HepG2 (cell line): Measurements from ENCODE around the gene ESPNL. TPM values are rescaled to one million over a fixed set of nuclear protein-coding genes. Genes with fewer than 3 reads are reported as not detected.
A peak's percentile ranks its signal among the peaks of the same experiment; 100 is the strongest.

ENCODE experiments used
- ATAC-seq: fragments of 200-7000 bp; cut with Tn5 transposase; 3 replicates; pipeline ENCODE4 v1.9.1; 2020; ENCODE audit warnings: mild to moderate bottlenecking, moderate library complexity
- BruUV-seq: library from RNA; stranded (reverse); fragments of 400-500 nt; replicated peaks from 2 replicates; lab custom pipeline; 2021; lab: Mats Ljungman, UMichigan
- CTCF ChIA-PET: fragments of 300-600 bp; formaldehyde crosslinking; extraction: SDS; loops from one replicate; lab custom pipeline; 2021; ENCODE audit warnings: low total read pairs, inconsistent platforms, low intra/inter-chr PET ratio; lab: Yijun Ruan, JAX
- POLR2A ChIA-PET: fragments of 350-600 bp; sonication (Branson Sonifier 250); formaldehyde crosslinking; loops from one replicate; lab custom pipeline; 2020; ENCODE audit warnings: antibody characterized with exemption, inconsistent platforms; lab: Yijun Ruan, JAX
- DNase-seq: peaks from one replicate; pipeline ENCODE4 v3.0.0-alpha.2; 2015; ENCODE audit warnings: low spot score
- FAIRE-seq: peaks from 3 replicates; lab custom pipeline; 2011; peaks lifted over from hg19 to GRCh38; lab: Jason Lieb, UNC
- H2AFZ ChIP-seq: one replicate; pipeline ENCODE4 v1.6.1; 2011; ENCODE audit warnings: low read length, inconsistent platforms
- H3K27ac ChIP-seq: fragments of 300-600 bp; 3 replicates; pipeline ENCODE4 v1.8.0; 2011; ENCODE audit warnings: mixed run types, mild to moderate bottlenecking, mixed read lengths, low read length, inconsistent platforms; ENCODE audit not compliant: insufficient read depth; ENCODE audit errors: extremely low read length
- H3K27me3 ChIP-seq, 2 experiments: fragments of 200-600 bp in 1 of 2; 2 replicates in 1 of 2; 3 replicates in 1 of 2; pipeline versions ENCODE4 v1.6.0 to v1.8.0; 2011; ENCODE audit warnings: low read length in 2 of 2, mild to moderate bottlenecking in 2 of 2, moderate library complexity in 2 of 2, inconsistent platforms in 1 of 2; ENCODE audit not compliant: insufficient read depth in 2 of 2, control insufficient read depth in 1 of 2
- H3K36me3 ChIP-seq, 2 experiments: fragments of 200-600 bp in 1 of 2; replicated peaks in 1 of 2; 2 replicates in 1 of 2; 3 replicates in 1 of 2; pipeline versions ENCODE4 v1.5.1 to v1.8.0; 2011; ENCODE audit warnings: low read length in 2 of 2, inconsistent platforms in 1 of 2; ENCODE audit not compliant: insufficient read depth in 2 of 2, control insufficient read depth in 1 of 2
- H3K4me1 ChIP-seq: 2 replicates; pipeline ENCODE4 v1.5.1; 2012; ENCODE audit warnings: low read length, inconsistent platforms; ENCODE audit not compliant: insufficient read depth
- H3K4me2 ChIP-seq: 2 replicates; pipeline ENCODE4 v1.6.0; 2011; ENCODE audit warnings: low read depth, low read length, inconsistent platforms
- H3K4me3 ChIP-seq, 3 experiments: fragments of 200-600 bp in 1 of 3; sonication (generic), shearing (Covaris generic) in 1 of 3; replicated peaks in 1 of 3; 2 replicates each; pipeline ENCODE4 v1.5.1; 2011 to 2016; ENCODE audit warnings: low read length in 3 of 3, inconsistent platforms in 2 of 3, low read depth in 2 of 3, mild to moderate bottlenecking in 2 of 3, control low read depth in 1 of 3, mixed read lengths in 1 of 3; ENCODE audit not compliant: insufficient read depth in 1 of 3
- H3K79me2 ChIP-seq: one replicate; pipeline ENCODE4 v1.6.1; 2011; ENCODE audit warnings: low read length, inconsistent platforms; ENCODE audit not compliant: insufficient read depth
- H3K9ac ChIP-seq: 2 replicates; pipeline ENCODE4 v1.6.0; 2011; ENCODE audit warnings: mild to moderate bottlenecking, low read depth, low read length, inconsistent platforms; ENCODE audit not compliant: insufficient read depth
- H3K9me3 ChIP-seq: 2 replicates; pipeline ENCODE4 v1.5.1; 2012; ENCODE audit warnings: mild to moderate bottlenecking, low read length
- H4K20me1 ChIP-seq: 2 replicates; pipeline ENCODE4 v1.6.0; 2011; ENCODE audit warnings: inconsistent platforms, mild to moderate bottlenecking, low read length, moderate library complexity; ENCODE audit not compliant: insufficient read depth
- DNMT1 ChIP-seq: sonication (generic); formaldehyde crosslinking; IDR thresholded peaks from 2 replicates; pipeline ENCODE4 v1.5.1; 2020; ENCODE audit warnings: mild to moderate bottlenecking, missing genetic modification reagents
- POLR2AphosphoS2 ChIP-seq: IDR thresholded peaks from 2 replicates; pipeline ENCODE4 v1.6.1; 2011; ENCODE audit warnings: low read depth, low read length, improper control_type of control experiment
- ZNF143 ChIP-seq: sonication (generic); formaldehyde crosslinking; IDR thresholded peaks from 2 replicates; pipeline ENCODE4 v1.4.0; 2020; ENCODE audit warnings: missing genetic modification reagents
- ZNF180 ChIP-seq: sonication (generic); formaldehyde crosslinking; IDR thresholded peaks from 2 replicates; pipeline ENCODE4 v1.4.0; 2020; ENCODE audit warnings: low read depth, missing genetic modification reagents, borderline replicate concordance
- WGBS: methylation state at CpG from one replicate; pipeline ENCODE4 v1.1.6; 2017; ENCODE audit warnings: low lambda C conversion rate; 5-methylcytosine and 5-hydroxymethylcytosine counted together
- in situ Hi-C: cut with HindIII; loops from 2 replicates; pipeline ENCODE4 v1.10.0; 2017; ENCODE audit warnings: low pct_unique_long_range_greater_than_20kb; ENCODE audit not compliant: extremely low pct_ligation_motif_present
- intact Hi-C: fragments of 100-400 bp; cut with micrococcal nuclease; formaldehyde crosslinking; loops from one replicate; pipeline ENCODE4 v1.10.0; 2022; ENCODE audit not compliant: unreplicated experiment
- polyA plus RNA-seq, 8 experiments: library from polyadenylated mRNA; depleted of rRNA in 3 of 8; stranded (reverse) in 7 of 8; unstranded in 1 of 8; fragments of >200 nt; fragmentation: Illumina TruSeq in 4 of 8; extraction: Trizol in 4 of 8; gene quantifications; 2 replicates each; pipeline versions ENCODE4 v1.2.1 to v1.2.3, GENCODE V29; 2011 to 2016; ENCODE audit warnings: low read depth in 4 of 8, missing spikeins in 1 of 8, mixed read lengths in 1 of 8; ENCODE audit not compliant: insufficient read depth in 1 of 8
- total RNA-seq, 5 experiments: library from RNA; depleted of rRNA; stranded (reverse); fragments of >200 nt; fragmentation: Illumina TruSeq; extraction: Trizol; gene quantifications; 2 replicates each; pipeline ENCODE4 v1.2.3, GENCODE V29; 2016; ENCODE audit warnings: low read depth in 1 of 5
- TF ChIP-seq, protein P1 (sequence below): sonication (generic); formaldehyde crosslinking; IDR thresholded peaks from 2 replicates; pipeline ENCODE4 v1.4.0; 2020; ENCODE audit warnings: mild to moderate bottlenecking, missing genetic modification reagents

The ESPNL gene
- total and polyA plus RNA-seq, 2 of the 13 experiments (the other 11 are each of a cell fraction or from before 2014, with no cell fraction given) = 0.45 to 0.80 TPM

DNA sequence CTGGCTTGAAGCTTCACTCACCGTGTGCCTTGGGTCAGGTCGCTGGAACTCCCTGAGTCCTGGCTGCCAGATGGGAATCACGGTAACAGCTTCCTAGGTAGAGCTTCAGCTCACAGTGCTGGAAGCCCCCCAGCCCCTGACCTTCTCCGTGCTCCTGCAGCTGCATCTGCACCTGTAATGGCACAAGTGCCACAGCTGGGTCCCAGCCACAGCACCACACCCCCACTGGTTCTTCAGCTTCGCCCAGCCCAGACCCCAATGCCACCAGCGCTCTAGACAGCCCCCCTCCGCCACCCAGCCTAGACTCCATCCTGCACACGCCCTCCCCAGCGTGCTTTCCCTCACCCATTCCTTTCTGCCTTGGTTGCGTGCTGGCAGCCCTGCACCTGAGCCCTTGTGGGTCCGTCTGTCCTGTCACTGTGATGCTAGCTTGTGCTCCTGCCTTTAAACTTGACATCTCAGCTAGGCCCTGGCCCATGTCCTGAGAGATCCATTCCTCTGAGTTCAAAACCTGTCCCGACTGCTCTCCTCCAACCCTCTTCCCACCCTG, 7.6 kb upstream of the ESPNL start:
- H3K79me2 ChIP-seq = no peaks in the 10 kb centered on the region
- no peaks in the 10 kb centered on the region for H3K9me3 ChIP-seq
- FAIRE-seq (no peak), DNase-seq (no peak), ATAC-seq (no peak)
- WGBS = 96% methylated on average over 12 of the region's 12 CpGs
- no peak overlapping the region for H3K4me3 ChIP-seq
- no peaks in the 10 kb centered on the region for H3K27me3 ChIP-seq
- TF ChIP-seq ZNF180 (CRISPR knock-in tag) (no peak), DNMT1 (CRISPR knock-in tag) (0 out of 2 replicates have a peak, but pooled peaks have one; percentile 43), POLR2AphosphoS2 (0 out of 2 replicates have a peak, but pooled peaks have one; percentile 4), ZNF143 (CRISPR knock-in tag) (0 out of 2 replicates have a peak, but pooled peaks have one; percentile 31)
- TF ChIP-seq, protein P1, sequence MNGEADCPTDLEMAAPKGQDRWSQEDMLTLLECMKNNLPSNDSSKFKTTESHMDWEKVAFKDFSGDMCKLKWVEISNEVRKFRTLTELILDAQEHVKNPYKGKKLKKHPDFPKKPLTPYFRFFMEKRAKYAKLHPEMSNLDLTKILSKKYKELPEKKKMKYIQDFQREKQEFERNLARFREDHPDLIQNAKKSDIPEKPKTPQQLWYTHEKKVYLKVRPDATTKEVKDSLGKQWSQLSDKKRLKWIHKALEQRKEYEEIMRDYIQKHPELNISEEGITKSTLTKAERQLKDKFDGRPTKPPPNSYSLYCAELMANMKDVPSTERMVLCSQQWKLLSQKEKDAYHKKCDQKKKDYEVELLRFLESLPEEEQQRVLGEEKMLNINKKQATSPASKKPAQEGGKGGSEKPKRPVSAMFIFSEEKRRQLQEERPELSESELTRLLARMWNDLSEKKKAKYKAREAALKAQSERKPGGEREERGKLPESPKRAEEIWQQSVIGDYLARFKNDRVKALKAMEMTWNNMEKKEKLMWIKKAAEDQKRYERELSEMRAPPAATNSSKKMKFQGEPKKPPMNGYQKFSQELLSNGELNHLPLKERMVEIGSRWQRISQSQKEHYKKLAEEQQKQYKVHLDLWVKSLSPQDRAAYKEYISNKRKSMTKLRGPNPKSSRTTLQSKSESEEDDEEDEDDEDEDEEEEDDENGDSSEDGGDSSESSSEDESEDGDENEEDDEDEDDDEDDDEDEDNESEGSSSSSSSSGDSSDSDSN (CRISPR knock-in tag) = peak; percentile 26; the same call in 1 of the 2 replicates
- H3K36me3 ChIP-seq = peaks cover 4 to 6% of the 10 kb centered on the region in 2 experiments; a peak in 3 of 5 replicates
- intact Hi-C loops (no loop called here), in situ Hi-C loops (no loop called here)
- no peak overlapping the region for H3K9ac ChIP-seq
- H4K20me1 ChIP-seq = no peaks in the 10 kb centered on the region
- POLR2A ChIA-PET = interaction anchor here (2.2 kb wide), 1 partner anchor 32 kb away, joined by 7 read pairs; the partner anchor contains the start of gene SCLY
- H2AFZ ChIP-seq = no peak overlapping the region
- no peak overlapping the region for H3K27ac ChIP-seq
- BruUV-seq = no TSS peak
- no peak overlapping the region for H3K4me2 ChIP-seq
- H3K4me1 ChIP-seq = no peaks in the 10 kb centered on the region
- CTCF ChIA-PET = no interaction called here
